Caco-2 (cell line): ENCODE data around the gene TBC1D8. TPM values are rescaled to one million over a fixed set of nuclear protein-coding genes. Genes with fewer than 3 reads are reported as not detected.

Source experiments
- BruUV-seq: library from RNA; stranded (reverse); fragments of 400-500 nt; replicated peaks from 2 replicates; lab custom pipeline; 2021; lab: Mats Ljungman, UMichigan
- CTCF ChIA-PET: fragments of 300-600 bp; sonication (Branson Sonifier 250); formaldehyde crosslinking; loops from one replicate; lab custom pipeline; 2022; ENCODE audit warnings: antibody characterized with exemption; lab: Charles Lee
- POLR2A ChIA-PET: fragments of 300-600 bp; sonication (Branson Sonifier 250); formaldehyde crosslinking; loops from one replicate; lab custom pipeline; 2022; ENCODE audit warnings: antibody characterized with exemption; lab: Charles Lee
- DNase-seq, 2 experiments: peaks; one replicate each; pipeline versions ENCODE4 v3.0.0 to v3.0.0-alpha.2; 2020 to 2022
- H3K27me3 ChIP-seq: replicated peaks from 2 replicates; pipeline ENCODE4 v1.6.0; 2011; ENCODE audit warnings: low read length; ENCODE audit not compliant: control insufficient read depth, insufficient read depth
- H3K36me3 ChIP-seq: 2 replicates; pipeline ENCODE4 v1.5.1; 2011; ENCODE audit warnings: low read length; ENCODE audit not compliant: control insufficient read depth, insufficient read depth
- H3K4me1 ChIP-seq: fragments of 250-450 bp; sonication (Bioruptor Pico); 2 replicates; pipeline ENCODE4 v1.5.1; 2020; ENCODE audit warnings: mild to moderate bottlenecking
- H3K4me3 ChIP-seq: 2 replicates; pipeline ENCODE4 v1.5.1; 2011; ENCODE audit warnings: low read depth, mild to moderate bottlenecking, control low read depth, low read length
- H3K9me3 ChIP-seq: fragments of 250-450 bp; sonication (Bioruptor Pico); 2 replicates; pipeline ENCODE4 v1.5.1; 2020; ENCODE audit warnings: mild to moderate bottlenecking, moderate library complexity
- H3K27ac Mint-ChIP-seq: one replicate; pipeline ENCODE4 v1.8.0; 2022; ENCODE audit warnings: mixed read lengths; ENCODE audit not compliant: unreplicated experiment
- H3K27me3 Mint-ChIP-seq: one replicate; pipeline ENCODE4 v1.8.0; 2022; ENCODE audit warnings: mixed read lengths; ENCODE audit not compliant: insufficient read depth, unreplicated experiment
- H3K36me3 Mint-ChIP-seq: one replicate; pipeline ENCODE4 v1.8.0; 2022; ENCODE audit warnings: mild to moderate bottlenecking, mixed read lengths; ENCODE audit not compliant: insufficient read depth, unreplicated experiment
- H3K4me1 Mint-ChIP-seq: one replicate; pipeline ENCODE4 v1.8.0; 2022; ENCODE audit warnings: low read depth, mixed read lengths; ENCODE audit not compliant: unreplicated experiment
- H3K4me3 Mint-ChIP-seq: one replicate; pipeline ENCODE4 v1.8.0; 2022; ENCODE audit warnings: mild to moderate bottlenecking, moderate library complexity, mixed read lengths; ENCODE audit not compliant: unreplicated experiment
- H3K9me3 Mint-ChIP-seq: one replicate; pipeline ENCODE4 v1.8.0; 2022; ENCODE audit warnings: mixed read lengths; ENCODE audit not compliant: unreplicated experiment
- CTCF ChIP-seq, 2 experiments: fragments of 200-600 bp in 1 of 2; IDR thresholded peaks; 1 replicate in 1 of 2; 2 replicates in 1 of 2; pipeline versions ENCODE4 v1.5.1 to v1.8.0; 2011 to 2022; ENCODE audit warnings: antibody characterized with exemption in 1 of 2, control low read depth in 1 of 2, inconsistent platforms in 1 of 2, low read depth in 1 of 2, low read length in 1 of 2, mild to moderate bottlenecking in 1 of 2, moderate library complexity in 1 of 2; ENCODE audit not compliant: insufficient read depth in 1 of 2, severe bottlenecking in 1 of 2, unreplicated experiment in 1 of 2
- intact Hi-C: fragments of 100-400 bp; cut with micrococcal nuclease; formaldehyde crosslinking; loops from one replicate; pipeline ENCODE4 v1.10.0; 2022; ENCODE audit not compliant: unreplicated experiment
- total RNA-seq: library from RNA; stranded (reverse); gene quantifications from 2 replicates; pipeline ENCODE4 v1.2.3, GENCODE V29; 2022

TBC1D8 gene
- total RNA-seq, 1 experiment from 2014 or later = 29.5 TPM

DNA sequence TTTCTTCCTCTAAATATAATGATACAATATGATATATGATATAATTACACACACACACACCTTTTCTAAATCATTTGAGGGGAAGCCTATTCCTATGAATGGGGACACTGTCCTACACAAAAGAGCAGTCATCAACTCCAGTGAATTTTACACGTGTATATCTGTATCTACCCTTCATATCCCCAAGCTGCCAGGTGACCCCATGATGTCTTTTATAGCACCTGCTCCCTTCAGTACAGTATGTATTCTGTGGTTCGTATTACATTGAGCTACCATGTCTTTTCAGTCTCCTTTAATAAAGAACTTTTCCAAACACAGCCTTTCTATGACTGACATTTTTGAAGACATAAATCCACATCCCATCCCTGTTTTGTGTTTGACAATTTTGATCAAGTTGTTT, 19.0 kb downstream of the TBC1D8 start:
- no peak overlapping the region for H3K4me3 Mint-ChIP-seq
- H3K36me3 Mint-ChIP-seq = peaks cover 4% of the 10 kb centered on the region
- Histone ChIP-seq H3K9me3 (no peaks in the 10 kb centered on the region), H3K4me3 (no peak overlapping the region), H3K27me3 (no peaks in the 10 kb centered on the region), H3K36me3 (no peaks in the 10 kb centered on the region), H3K4me1 (peaks cover 22% of the 10 kb centered on the region)
- no peaks in the 10 kb centered on the region for H3K27me3 Mint-ChIP-seq
- TF ChIP-seq CTCF (IDR thresholded peaks at IDR 0.05; ENCODE audit: insufficient read depth in 1 of 2, low read depth in 1 of 2, low read length in 1 of 2, severe bottlenecking in 1 of 2, unreplicated experiment in 1 of 2) = no peak
- no peaks in the 10 kb centered on the region for H3K9me3 Mint-ChIP-seq
- H3K4me1 Mint-ChIP-seq = peaks cover 18% of the 10 kb centered on the region
- no TSS peak for BruUV-seq
- H3K27ac Mint-ChIP-seq = no peak overlapping the region
- ChIA-PET CTCF (no interaction called here), POLR2A (no interaction called here)
- intact Hi-C loops = no loop called here
- DNase-seq = no peak

DNA sequence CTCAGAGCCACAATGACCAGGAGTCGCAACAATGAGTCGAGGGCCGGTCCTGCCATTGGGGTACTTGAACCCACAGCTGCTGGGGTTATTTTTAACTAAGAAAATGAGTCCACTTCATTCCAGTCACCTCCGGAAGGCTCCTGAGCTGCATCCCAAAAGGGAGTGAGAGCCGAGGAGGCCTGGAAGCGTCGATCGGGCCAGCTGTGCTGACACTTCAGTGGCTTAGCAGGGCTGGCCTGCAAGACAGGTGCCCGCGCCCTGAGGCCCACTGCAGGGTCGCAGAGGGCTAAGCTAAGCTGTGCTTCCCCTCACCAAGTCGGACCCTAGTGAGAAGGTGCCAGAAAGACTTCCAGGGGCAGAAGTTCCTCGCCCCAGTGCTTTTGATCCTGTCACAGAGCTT, 21.1 kb downstream of the TBC1D8 start:
- Mint-ChIP-seq H3K4me1 (peaks cover 35% of the 10 kb centered on the region), H3K9me3 (no peaks in the 10 kb centered on the region), H3K36me3 (peaks cover 4% of the 10 kb centered on the region), H3K27me3 (no peaks in the 10 kb centered on the region), H3K4me3 (no peak overlapping the region), H3K27ac (no peak overlapping the region)
- Histone ChIP-seq H3K36me3 (no peaks in the 10 kb centered on the region), H3K4me3 (no peak overlapping the region), H3K9me3 (no peaks in the 10 kb centered on the region), H3K27me3 (no peaks in the 10 kb centered on the region), H3K4me1 (peaks cover 35% of the 10 kb centered on the region)
- DNase-seq = no peak
- no peak for TF ChIP-seq CTCF (IDR thresholded peaks at IDR 0.05; ENCODE audit: insufficient read depth in 1 of 2, low read depth in 1 of 2, low read length in 1 of 2, severe bottlenecking in 1 of 2, unreplicated experiment in 1 of 2)
- ChIA-PET POLR2A (no interaction called here), CTCF (no interaction called here)
- BruUV-seq = no TSS peak
- intact Hi-C loops = no loop called here

DNA sequence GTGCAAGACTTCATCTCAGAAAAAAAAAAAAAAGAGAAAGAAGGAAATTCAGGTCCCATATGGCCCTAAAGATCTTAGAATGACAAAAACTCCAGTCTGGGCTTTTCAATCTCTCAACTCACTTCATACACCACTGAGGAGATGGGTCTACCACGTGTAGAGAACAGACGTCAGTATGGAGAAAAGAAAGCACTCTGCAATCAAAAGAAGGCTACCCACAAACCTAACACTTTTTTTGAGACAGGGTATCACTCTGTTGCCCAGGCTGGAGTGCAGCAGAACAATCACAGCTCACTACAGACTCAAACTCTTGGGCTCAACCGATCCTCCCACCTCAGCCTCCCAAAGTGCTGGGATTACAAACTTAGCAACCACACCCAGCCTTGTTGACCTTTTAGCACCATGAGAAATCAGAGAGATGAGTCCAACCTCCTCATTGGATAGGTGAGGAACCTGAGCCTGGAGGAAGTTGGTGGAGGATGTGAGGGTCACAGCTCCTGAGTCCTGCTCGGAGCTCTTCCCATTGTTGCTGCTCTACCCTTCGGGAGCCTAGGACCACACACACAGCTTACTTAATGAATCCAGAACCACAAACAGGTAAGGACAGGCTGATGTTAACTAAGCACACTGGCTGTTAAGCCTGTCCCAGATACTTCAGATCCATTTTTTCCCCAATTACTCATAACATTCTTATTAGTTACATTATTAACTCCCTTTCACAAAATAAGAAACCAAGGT, 23.7 kb downstream of the TBC1D8 start:
- no TSS peak for BruUV-seq
- Histone ChIP-seq H3K4me3 (no peak overlapping the region), H3K4me1 (peaks cover 58% of the 10 kb centered on the region), H3K36me3 (no peaks in the 10 kb centered on the region), H3K27me3 (no peaks in the 10 kb centered on the region), H3K9me3 (no peaks in the 10 kb centered on the region)
- POLR2A ChIA-PET = no interaction called here
- H3K27ac Mint-ChIP-seq = peak overlapping the region; percentile 86
- H3K36me3 Mint-ChIP-seq = peaks cover 4% of the 10 kb centered on the region
- no peaks in the 10 kb centered on the region for H3K9me3 Mint-ChIP-seq
- TF ChIP-seq CTCF (IDR thresholded peaks at IDR 0.05; ENCODE audit: insufficient read depth in 1 of 2, low read depth in 1 of 2, low read length in 1 of 2, severe bottlenecking in 1 of 2, unreplicated experiment in 1 of 2) = no peak
- intact Hi-C loops = no loop called here
- no peak overlapping the region for H3K4me3 Mint-ChIP-seq
- no peaks in the 10 kb centered on the region for H3K27me3 Mint-ChIP-seq
- H3K4me1 Mint-ChIP-seq = peaks cover 52% of the 10 kb centered on the region
- no peak for DNase-seq
- CTCF ChIA-PET = no interaction called here
